Erythroblast (primary cell): ENCODE data around the gene DNAJC2.

Experiments
- GATA1 ChIP-seq: IDR thresholded peaks from 2 replicates; pipeline ENCODE4 v1.6.1; 2011; ENCODE audit warnings: low read depth, mild to moderate bottlenecking, control low read depth, low read length, moderate library complexity
- POLR2A ChIP-seq: IDR thresholded peaks from 2 replicates; pipeline ENCODE4 v1.6.1; 2011; ENCODE audit warnings: mild to moderate bottlenecking, low read length

DNA sequence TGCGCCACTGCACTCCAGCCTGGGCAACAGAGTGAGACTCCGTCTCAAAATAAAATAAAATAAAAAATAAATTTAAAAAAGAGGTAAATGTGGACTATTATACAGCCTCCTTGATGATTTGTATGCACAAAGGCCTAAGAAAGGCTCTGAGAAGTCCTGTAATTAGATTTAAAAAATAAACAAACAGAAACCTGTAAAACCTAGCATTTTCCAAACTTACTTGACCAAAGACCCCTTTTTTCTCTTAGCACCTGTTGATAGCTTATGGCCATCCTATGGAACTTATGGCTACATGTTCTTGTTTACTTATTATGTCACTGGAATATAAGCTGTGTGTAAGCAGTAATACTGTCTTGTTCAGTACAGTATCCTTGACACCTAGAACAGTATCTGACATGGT, 5.7 kb downstream of the DNAJC2 start:
- TF ChIP-seq POLR2A (no peak), GATA1 (no peak)
